ENCODE results near the gene MTRF1. TPM values are rescaled to one million over a fixed set of nuclear protein-coding genes. Genes with fewer than 3 reads are reported as not detected.
A peak's percentile ranks its signal among the peaks of the same experiment; 100 is the strongest.

MTRF1 gene
- total RNA-seq, 1 donor from 2014 or later: 10.7 TPM

- Histone ChIP-seq H3K27me3 (no peaks in the 10 kb centered on the region), H3K27ac (no peak overlapping the region), H3K4me3 (no peak overlapping the region), H3K36me3 (no peaks in the 10 kb centered on the region), H3K4me1 (no peaks in the 10 kb centered on the region), H3K9me3 (peaks cover 6% of the 10 kb centered on the region)
- no peak for ATAC-seq
- intact Hi-C loops (cut with DNase I): loop anchor here (10.0 kb wide), 1 partner anchor 82 kb away; no protein-coding TSS in a partner anchor
- TF ChIP-seq CTCF (IDR thresholded peaks at IDR 0.05): no peak
- no peak for DNase-seq
These were observed 56.9 kb downstream of the MTRF1 start for GRCh38 chr13:41206467-41206866.

GRCh38 chr13:41203810-41204209 lies 59.6 kb downstream of the MTRF1 start:
- no peak for TF ChIP-seq CTCF (IDR thresholded peaks at IDR 0.05)
- H3K4me1 ChIP-seq: no peaks in the 10 kb centered on the region
- no peak overlapping the region for H3K4me3 ChIP-seq
- no peaks in the 10 kb centered on the region for H3K27me3 ChIP-seq
- H3K27ac ChIP-seq: no peak overlapping the region
- intact Hi-C loops (cut with DNase I): loop anchor here (10.0 kb wide), 1 partner anchor 79 kb away; no protein-coding TSS in a partner anchor
- DNase-seq: no peak
- H3K9me3 ChIP-seq: no peaks in the 10 kb centered on the region
- no peak for ATAC-seq
- no peaks in the 10 kb centered on the region for H3K36me3 ChIP-seq

GRCh38 chr13:41200126-41200525 lies 63.2 kb downstream of the MTRF1 start:
- TF ChIP-seq CTCF (IDR thresholded peaks at IDR 0.05): no peak
- H3K27me3 ChIP-seq: no peaks in the 10 kb centered on the region
- no peaks in the 10 kb centered on the region for H3K36me3 ChIP-seq
- intact Hi-C loops (cut with DNase I): loop anchor here (10.0 kb wide), 1 partner anchor 75 kb away; no protein-coding TSS in a partner anchor
- no peak overlapping the region for H3K4me3 ChIP-seq
- no peak overlapping the region for H3K27ac ChIP-seq
- ATAC-seq (no peak), DNase-seq (no peak)
- H3K4me1 ChIP-seq: no peaks in the 10 kb centered on the region
- H3K9me3 ChIP-seq: no peaks in the 10 kb centered on the region

GRCh38 chr13:41199526-41199925 lies 63.9 kb downstream of the MTRF1 start:
- H3K9me3 ChIP-seq: no peaks in the 10 kb centered on the region
- H3K36me3 ChIP-seq: no peaks in the 10 kb centered on the region
- H3K27ac ChIP-seq: no peak overlapping the region
- H3K4me3 ChIP-seq: no peak overlapping the region
- TF ChIP-seq CTCF (IDR thresholded peaks at IDR 0.05): no peak
- DNase-seq (no peak), ATAC-seq (peak; percentile 27)
- intact Hi-C loops (cut with DNase I): no loop called here
- H3K27me3 ChIP-seq: no peaks in the 10 kb centered on the region
- no peaks in the 10 kb centered on the region for H3K4me1 ChIP-seq

GRCh38 chr13:41199079-41199478 lies 64.3 kb downstream of the MTRF1 start:
- TF ChIP-seq CTCF (IDR thresholded peaks at IDR 0.05): no peak
- H3K27ac ChIP-seq: no peak overlapping the region
- H3K4me1 ChIP-seq: no peaks in the 10 kb centered on the region
- H3K9me3 ChIP-seq: no peaks in the 10 kb centered on the region
- H3K27me3 ChIP-seq: no peaks in the 10 kb centered on the region
- no peak overlapping the region for H3K4me3 ChIP-seq
- no peak for ATAC-seq
- no peaks in the 10 kb centered on the region for H3K36me3 ChIP-seq
- DNase-seq: no peak
- intact Hi-C loops (cut with DNase I): no loop called here

GRCh38 chr13:41196620-41197019 lies 66.8 kb downstream of the MTRF1 start:
- no peak for DNase-seq
- no peaks in the 10 kb centered on the region for H3K36me3 ChIP-seq
- no peak overlapping the region for H3K27ac ChIP-seq
- peaks cover 8% of the 10 kb centered on the region for H3K4me1 ChIP-seq
- no peak overlapping the region for H3K4me3 ChIP-seq
- no peaks in the 10 kb centered on the region for H3K27me3 ChIP-seq
- ATAC-seq: no peak
- intact Hi-C loops (cut with DNase I): no loop called here
- TF ChIP-seq CTCF (IDR thresholded peaks at IDR 0.05): no peak
- no peaks in the 10 kb centered on the region for H3K9me3 ChIP-seq

Measured in upper lobe of right lung (tissue), 1 donor.